Ectodermal cell (in vitro differentiated cells): Measurements from ENCODE around the gene SPOUT1.
"Not testable (repeated sequence)": the region's sequence is repeated elsewhere in the genome, so short reads cannot be mapped to it uniquely, and the experiment has no call there.

Source experiments
- H3K27ac ChIP-seq: 2 replicates; pipeline ENCODE4 v1.7.0; 2013; ENCODE audit warnings: mild to moderate bottlenecking, low read depth, low read length; ENCODE audit not compliant: insufficient read depth, poor library complexity, severe bottlenecking
- H3K27me3 ChIP-seq: 2 replicates; pipeline ENCODE4 v1.7.0; 2013; ENCODE audit warnings: mild to moderate bottlenecking, low read length; ENCODE audit not compliant: insufficient read depth, control insufficient read depth, poor library complexity, severe bottlenecking
- H3K36me3 ChIP-seq: one replicate; pipeline ENCODE4 v1.7.0; 2013; ENCODE audit warnings: low read length; ENCODE audit not compliant: control insufficient read depth, insufficient read depth
- H3K4me1 ChIP-seq: one replicate; pipeline ENCODE4 v1.7.0; 2013; ENCODE audit warnings: low read length; ENCODE audit not compliant: control insufficient read depth, insufficient read depth
- H3K4me3 ChIP-seq: 2 replicates; pipeline ENCODE4 v1.7.0; 2013; ENCODE audit warnings: low read depth, low read length, control low read depth; ENCODE audit not compliant: insufficient read depth
- H3K9me3 ChIP-seq: 2 replicates; pipeline ENCODE4 v1.7.0; 2013; ENCODE audit warnings: mild to moderate bottlenecking, low read length, moderate library complexity; ENCODE audit not compliant: control insufficient read depth
- WGBS, 2 experiments: methylation state at CpG; one replicate each; pipeline ENCODE4 v1.1.7; 2013; ENCODE audit warnings: missing lambda C conversion rate in 2 of 2; 5-methylcytosine and 5-hydroxymethylcytosine counted together

SPOUT1 gene

GRCh38 chr9:128809036-128809599 lies 20.5 kb downstream of the SPOUT1 start:
- Histone ChIP-seq H3K27me3 (no peaks in the 10 kb centered on the region), H3K36me3 (peaks cover 19% of the 10 kb centered on the region), H3K4me1 (no peaks in the 10 kb centered on the region), H3K27ac (no peak overlapping the region), H3K9me3 (no peaks in the 10 kb centered on the region), H3K4me3 (no peak overlapping the region)
- 93 to 94% methylated on average over 12 of the region's 12 CpGs for WGBS, 2 experiments

GRCh38 chr9:128808543-128808942 lies 21.1 kb downstream of the SPOUT1 start:
- no peaks in the 10 kb centered on the region for H3K4me1 ChIP-seq
- WGBS, 2 experiments, result 95 to 97% methylated on average over 3 of the region's 3 CpGs
- H3K27me3 ChIP-seq, result no peaks in the 10 kb centered on the region
- H3K4me3 ChIP-seq, result no peak overlapping the region
- no peak overlapping the region for H3K27ac ChIP-seq
- no peaks in the 10 kb centered on the region for H3K9me3 ChIP-seq
- H3K36me3 ChIP-seq, result peaks cover 19% of the 10 kb centered on the region

GRCh38 chr9:128807827-128808226 lies 21.8 kb downstream of the SPOUT1 start:
- WGBS, 2 experiments, result 87 to 88% methylated on average over 14 of the region's 14 CpGs
- H3K4me1 ChIP-seq, result no peaks in the 10 kb centered on the region
- peaks cover 19% of the 10 kb centered on the region for H3K36me3 ChIP-seq
- H3K4me3 ChIP-seq, result no peak overlapping the region
- H3K27ac ChIP-seq, result no peak overlapping the region
- no peaks in the 10 kb centered on the region for H3K9me3 ChIP-seq
- no peaks in the 10 kb centered on the region for H3K27me3 ChIP-seq

GRCh38 chr9:128805661-128806060 lies 23.9 kb downstream of the SPOUT1 start:
- Histone ChIP-seq H3K36me3 (peaks cover 19% of the 10 kb centered on the region), H3K4me1 (no peaks in the 10 kb centered on the region), H3K9me3 (no peaks in the 10 kb centered on the region), H3K4me3 (no peak overlapping the region), H3K27ac (no peak overlapping the region), H3K27me3 (no peaks in the 10 kb centered on the region)
- 91 to 93% methylated on average over 14 of the region's 14 CpGs for WGBS, 2 experiments

- H3K36me3 ChIP-seq, result peaks cover 21% of the 10 kb centered on the region
- H3K4me3 ChIP-seq, result no peak overlapping the region
- no peak overlapping the region for H3K27ac ChIP-seq
- 89 to 95% methylated on average over 4 of the region's 4 CpGs for WGBS, 2 experiments
- no peaks in the 10 kb centered on the region for H3K27me3 ChIP-seq
- H3K4me1 ChIP-seq, result no peaks in the 10 kb centered on the region
- no peaks in the 10 kb centered on the region for H3K9me3 ChIP-seq
Observed at GRCh38 chr9:128802482-128802881, 27.1 kb downstream of the SPOUT1 start.

- Histone ChIP-seq H3K4me1 (no peaks in the 10 kb centered on the region), H3K36me3 (peaks cover 11% of the 10 kb centered on the region), H3K27ac (no peak overlapping the region), H3K27me3 (no peaks in the 10 kb centered on the region), H3K4me3 (no peak overlapping the region), H3K9me3 (no peaks in the 10 kb centered on the region)
- 92 to 96% methylated on average over 7 of the region's 7 CpGs for WGBS, 2 experiments
Observed at GRCh38 chr9:128800061-128800460, 29.5 kb downstream of the SPOUT1 start.

GRCh38 chr9:128798896-128799295 lies 30.7 kb downstream of the SPOUT1 start:
- H3K9me3 ChIP-seq, result no peaks in the 10 kb centered on the region
- H3K36me3 ChIP-seq, result peaks cover 12% of the 10 kb centered on the region
- H3K27me3 ChIP-seq, result no peaks in the 10 kb centered on the region
- 87 to 88% methylated on average over 8 of the region's 8 CpGs for WGBS, 2 experiments
- H3K4me3 ChIP-seq, result no peak overlapping the region
- no peaks in the 10 kb centered on the region for H3K4me1 ChIP-seq
- no peak overlapping the region for H3K27ac ChIP-seq

- H3K4me3 ChIP-seq, H3K27me3 ChIP-seq, H3K27ac ChIP-seq, H3K9me3 ChIP-seq, H3K4me1 ChIP-seq: not testable (repeated sequence)
- WGBS, 2 experiments, result 42 to 47% methylated on average over 2 of the region's 2 CpGs
- H3K36me3 ChIP-seq, result peaks cover 22% of the 10 kb centered on the region
Observed at GRCh38 chr9:128794961-128795360, 34.6 kb downstream of the SPOUT1 start.

- H3K27me3 ChIP-seq, result no peaks in the 10 kb centered on the region
- no peaks in the 10 kb centered on the region for H3K4me1 ChIP-seq
- H3K36me3 ChIP-seq, result peaks cover 17% of the 10 kb centered on the region
- H3K4me3 ChIP-seq, result no peak overlapping the region
- 91 to 95% methylated on average over 8 of the region's 8 CpGs for WGBS, 2 experiments
- H3K9me3 ChIP-seq, result no peaks in the 10 kb centered on the region
- no peak overlapping the region for H3K27ac ChIP-seq
Observed at GRCh38 chr9:128792978-128793686, 36.5 kb downstream of the SPOUT1 start.

- 92 to 95% methylated on average over 9 of the region's 9 CpGs for WGBS, 2 experiments
- Histone ChIP-seq H3K36me3 (peaks cover 16% of the 10 kb centered on the region), H3K27ac (no peak overlapping the region)
Observed at GRCh38 chr9:128792134-128792533, 37.5 kb downstream of the SPOUT1 start.

More at GRCh38 chr9:128792134-128792533, 37.5 kb downstream of the SPOUT1 start:
- H3K4me1 ChIP-seq, result no peaks in the 10 kb centered on the region
- H3K27me3 ChIP-seq, result no peaks in the 10 kb centered on the region
- H3K4me3 ChIP-seq, result no peak overlapping the region
- no peaks in the 10 kb centered on the region for H3K9me3 ChIP-seq
